ENCODE results near the gene TBR1.

TBR1 gene

DNA sequence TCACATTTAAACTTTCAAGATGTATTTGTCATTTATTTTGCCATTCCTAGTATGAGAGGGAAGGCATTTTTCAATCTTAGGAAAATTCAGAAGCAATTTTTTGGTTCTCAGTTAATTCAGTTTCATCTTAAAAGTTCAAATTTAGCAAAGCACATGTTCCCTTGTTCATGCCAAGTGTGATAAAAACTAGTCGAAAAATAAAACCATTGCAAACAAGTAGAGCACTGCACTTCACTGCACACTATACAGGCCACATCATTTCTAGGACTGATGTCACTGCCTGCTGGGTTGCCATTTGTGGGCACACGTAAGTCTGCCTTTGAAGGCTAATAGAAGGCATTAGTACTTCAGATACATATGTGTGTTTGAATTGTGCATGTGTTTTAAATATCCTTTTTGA lies 14.3 kb downstream of the TBR1 start:
- no peak for TF ChIP-seq CTCF (conservative IDR thresholded peaks at IDR 0.05; ENCODE audit: low read length)
- no peak for DNase-seq (ENCODE audit: low read depth)
- H3K4me3 ChIP-seq (ENCODE audit: low read length): no peak overlapping the region

DNA sequence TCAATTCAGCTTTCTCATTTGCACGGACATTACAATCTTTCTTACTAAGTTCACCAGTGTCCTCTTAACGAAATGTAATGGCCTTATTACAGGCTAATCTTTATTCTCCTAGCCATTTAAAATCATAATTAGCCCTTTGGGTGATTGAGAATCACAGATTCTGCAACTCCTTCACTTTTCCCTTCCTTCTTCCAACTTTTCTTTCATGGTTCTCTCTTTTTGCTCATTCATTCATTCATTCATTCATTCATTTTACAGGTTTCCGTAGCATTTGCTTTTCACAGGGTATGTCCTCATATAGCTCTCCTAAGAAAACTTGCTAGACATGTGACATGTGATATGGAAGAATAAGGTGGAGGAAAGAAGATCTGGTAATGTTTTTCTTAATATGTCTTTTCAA lies 16.0 kb downstream of the TBR1 start:
- no peak overlapping the region for H3K4me3 ChIP-seq (ENCODE audit: low read length)
- no peak for DNase-seq (ENCODE audit: low read depth)
- no peak for TF ChIP-seq CTCF (conservative IDR thresholded peaks at IDR 0.05; ENCODE audit: low read length)

- no peak for TF ChIP-seq CTCF (conservative IDR thresholded peaks at IDR 0.05; ENCODE audit: low read length)
Observed at GRCh38 chr2:161434118-161434517, 18.0 kb downstream of the TBR1 start.

GRCh38 chr2:161436411-161436810 lies 20.3 kb downstream of the TBR1 start:
- peak; percentile 89 for DNase-seq (ENCODE audit: low read depth)
- no peak overlapping the region for H3K4me3 ChIP-seq (ENCODE audit: low read length)
- TF ChIP-seq CTCF (conservative IDR thresholded peaks at IDR 0.05; ENCODE audit: low read length): no peak

More at GRCh38 chr2:161434118-161434517, 18.0 kb downstream of the TBR1 start:
- H3K4me3 ChIP-seq (ENCODE audit: low read length): no peak overlapping the region
- DNase-seq (ENCODE audit: low read depth): no peak

DNA sequence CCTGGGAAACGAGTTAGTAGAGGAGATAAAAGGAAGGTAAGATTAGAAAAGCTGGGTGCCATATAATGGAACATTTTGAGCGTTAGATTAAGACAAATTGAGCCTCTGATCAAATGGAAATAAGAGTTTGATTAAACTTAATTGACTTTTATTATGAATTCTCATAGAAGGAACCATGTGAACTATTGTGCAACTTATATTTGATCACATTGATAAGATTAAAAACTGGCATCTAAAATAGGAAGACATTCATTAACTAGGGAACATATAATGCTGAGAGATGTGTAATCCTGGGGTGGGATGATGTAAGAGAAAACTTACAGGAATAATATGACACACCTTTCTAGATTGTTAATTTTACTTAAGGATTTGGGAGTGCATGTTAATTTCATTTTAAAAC lies 22.5 kb downstream of the TBR1 start:
- no peak overlapping the region for H3K4me3 ChIP-seq (ENCODE audit: low read length)
- DNase-seq (ENCODE audit: low read depth): no peak
- no peak for TF ChIP-seq CTCF (conservative IDR thresholded peaks at IDR 0.05; ENCODE audit: low read length)

DNA sequence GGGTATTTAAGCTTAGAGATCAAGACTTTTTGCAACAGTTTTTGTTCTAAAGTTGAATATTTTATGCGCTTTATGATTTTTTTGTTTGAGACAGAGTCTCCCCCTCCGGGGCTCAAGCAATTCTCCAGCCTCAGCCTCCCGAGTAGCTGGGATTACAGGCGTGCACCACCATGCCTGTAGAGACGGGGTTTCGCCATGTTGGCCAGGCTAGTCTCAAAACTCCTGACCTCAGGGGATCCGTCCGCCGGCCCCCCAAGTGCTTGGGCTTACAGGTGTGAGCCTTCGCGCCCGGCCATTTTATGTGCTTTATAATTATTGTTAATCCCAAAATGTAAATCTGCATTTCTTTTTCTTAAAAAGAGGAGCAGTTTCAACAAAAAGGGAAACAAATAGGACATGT lies 29.0 kb downstream of the TBR1 start:
- no peak for TF ChIP-seq CTCF (conservative IDR thresholded peaks at IDR 0.05; ENCODE audit: low read length)
- H3K4me3 ChIP-seq (ENCODE audit: low read length): no peak overlapping the region
- DNase-seq (ENCODE audit: low read depth): no peak

- no peak overlapping the region for H3K4me3 ChIP-seq (ENCODE audit: low read length)
- DNase-seq (ENCODE audit: low read depth): no peak
- TF ChIP-seq CTCF (conservative IDR thresholded peaks at IDR 0.05; ENCODE audit: low read length): no peak
Observed at GRCh38 chr2:161448431-161448830, 32.3 kb downstream of the TBR1 start.

Data from AG10803 (cell line).